Measurements from ENCODE around the gene NMUR1. TPM values are rescaled to one million over a fixed set of nuclear protein-coding genes. Genes with fewer than 3 reads are reported as not detected.
"Not testable (repeated sequence)": the region's sequence is repeated elsewhere in the genome, so short reads cannot be mapped to it uniquely, and the experiment has no call there.

Gene NMUR1
- total RNA-seq, 1 donor from 2014 or later = not detected

GRCh38 chr2:231573698-231574421 lies 43.6 kb upstream of the NMUR1 start:
- Mint-ChIP-seq H3K27ac (ENCODE audit: unreplicated experiment) (no peak overlapping the region), H3K4me1 (ENCODE audit: unreplicated experiment) (peaks cover 4% of the 10 kb centered on the region), H3K27me3 (ENCODE audit: unreplicated experiment) (peaks cover 5% of the 10 kb centered on the region), H3K36me3 (ENCODE audit: unreplicated experiment) (no peaks in the 10 kb centered on the region), H3K9me3 (ENCODE audit: unreplicated experiment) (no peaks in the 10 kb centered on the region), H3K4me3 (ENCODE audit: unreplicated experiment) (no peak overlapping the region)
- no peak for DNase-seq (ENCODE audit: extremely low spot score, unreplicated experiment)
- TF ChIP-seq CTCF (IDR thresholded peaks at IDR 0.05) = no peak

GRCh38 chr2:231573096-231573495 lies 42.9 kb upstream of the NMUR1 start:
- H3K4me3 Mint-ChIP-seq (ENCODE audit: unreplicated experiment) = no peak overlapping the region
- DNase-seq (ENCODE audit: extremely low spot score, unreplicated experiment) = no peak
- H3K4me1 Mint-ChIP-seq (ENCODE audit: unreplicated experiment) = peaks cover 4% of the 10 kb centered on the region
- TF ChIP-seq CTCF (IDR thresholded peaks at IDR 0.05) = no peak
- H3K27ac Mint-ChIP-seq (ENCODE audit: unreplicated experiment) = no peak overlapping the region
- H3K36me3 Mint-ChIP-seq (ENCODE audit: unreplicated experiment) = no peaks in the 10 kb centered on the region
- H3K9me3 Mint-ChIP-seq (ENCODE audit: unreplicated experiment) = no peaks in the 10 kb centered on the region
- H3K27me3 Mint-ChIP-seq (ENCODE audit: unreplicated experiment) = peaks cover 5% of the 10 kb centered on the region

- Mint-ChIP-seq H3K4me3 (ENCODE audit: unreplicated experiment) (no peak overlapping the region), H3K4me1 (ENCODE audit: unreplicated experiment) (peaks cover 2% of the 10 kb centered on the region), H3K9me3 (ENCODE audit: unreplicated experiment) (peaks cover 3% of the 10 kb centered on the region), H3K27me3 (ENCODE audit: unreplicated experiment) (peaks cover 5% of the 10 kb centered on the region), H3K36me3 (ENCODE audit: unreplicated experiment) (no peaks in the 10 kb centered on the region), H3K27ac (ENCODE audit: unreplicated experiment) (no peak overlapping the region)
- no peak for DNase-seq (ENCODE audit: extremely low spot score, unreplicated experiment)
- TF ChIP-seq CTCF (IDR thresholded peaks at IDR 0.05) = no peak
These were observed 41.5 kb upstream of the NMUR1 start for GRCh38 chr2:231571661-231572191.

GRCh38 chr2:231570915-231571314 lies 40.7 kb upstream of the NMUR1 start:
- not testable (repeated sequence) for H3K27ac Mint-ChIP-seq (ENCODE audit: unreplicated experiment)

GRCh38 chr2:231568785-231569435 lies 38.7 kb upstream of the NMUR1 start:
- peaks cover 2% of the 10 kb centered on the region for H3K4me1 Mint-ChIP-seq (ENCODE audit: unreplicated experiment)
- no peak for TF ChIP-seq CTCF (IDR thresholded peaks at IDR 0.05)
- no peak overlapping the region for H3K27ac Mint-ChIP-seq (ENCODE audit: unreplicated experiment)
- H3K9me3 Mint-ChIP-seq (ENCODE audit: unreplicated experiment) = peaks cover 3% of the 10 kb centered on the region
- H3K27me3 Mint-ChIP-seq (ENCODE audit: unreplicated experiment) = peaks cover 5% of the 10 kb centered on the region
- H3K4me3 Mint-ChIP-seq (ENCODE audit: unreplicated experiment) = no peak overlapping the region
- no peak for DNase-seq (ENCODE audit: extremely low spot score, unreplicated experiment)
- no peaks in the 10 kb centered on the region for H3K36me3 Mint-ChIP-seq (ENCODE audit: unreplicated experiment)

More at GRCh38 chr2:231570915-231571314, 40.7 kb upstream of the NMUR1 start:
- not testable (repeated sequence) for H3K4me3 Mint-ChIP-seq (ENCODE audit: unreplicated experiment); DNase-seq (ENCODE audit: extremely low spot score, unreplicated experiment); H3K9me3 Mint-ChIP-seq (ENCODE audit: unreplicated experiment); H3K36me3 Mint-ChIP-seq (ENCODE audit: unreplicated experiment); H3K4me1 Mint-ChIP-seq (ENCODE audit: unreplicated experiment); H3K27me3 Mint-ChIP-seq (ENCODE audit: unreplicated experiment)

Measured in osteocyte (in vitro differentiated cells).